Left renal pelvis (tissue), 4 donors: Measurements from ENCODE around the gene RNF10. TPM values are rescaled to one million over a fixed set of nuclear protein-coding genes. Genes with fewer than 3 reads are reported as not detected.
"Not testable (repeated sequence)": the region's sequence is repeated elsewhere in the genome, so short reads cannot be mapped to it uniquely, and the experiment has no call there.

Experiments
- DNase-seq, 4 donors: peaks; one replicate each; pipeline ENCODE4 v3.0.0-alpha.2; 2013; ENCODE audit warnings: low read depth in 4 of 4, low spot score in 3 of 4
- polyA plus RNA-seq, 4 donors: library from polyadenylated mRNA; unstranded; fragments of 120-200 nt; gene quantifications; one replicate each; pipeline ENCODE4 v1.2.1, GENCODE V29; 2013; ENCODE audit not compliant: insufficient read length in 4 of 4

RNF10 gene
- polyA plus RNA-seq, 4 donors: 167 to 293 (median 198) TPM

DNA sequence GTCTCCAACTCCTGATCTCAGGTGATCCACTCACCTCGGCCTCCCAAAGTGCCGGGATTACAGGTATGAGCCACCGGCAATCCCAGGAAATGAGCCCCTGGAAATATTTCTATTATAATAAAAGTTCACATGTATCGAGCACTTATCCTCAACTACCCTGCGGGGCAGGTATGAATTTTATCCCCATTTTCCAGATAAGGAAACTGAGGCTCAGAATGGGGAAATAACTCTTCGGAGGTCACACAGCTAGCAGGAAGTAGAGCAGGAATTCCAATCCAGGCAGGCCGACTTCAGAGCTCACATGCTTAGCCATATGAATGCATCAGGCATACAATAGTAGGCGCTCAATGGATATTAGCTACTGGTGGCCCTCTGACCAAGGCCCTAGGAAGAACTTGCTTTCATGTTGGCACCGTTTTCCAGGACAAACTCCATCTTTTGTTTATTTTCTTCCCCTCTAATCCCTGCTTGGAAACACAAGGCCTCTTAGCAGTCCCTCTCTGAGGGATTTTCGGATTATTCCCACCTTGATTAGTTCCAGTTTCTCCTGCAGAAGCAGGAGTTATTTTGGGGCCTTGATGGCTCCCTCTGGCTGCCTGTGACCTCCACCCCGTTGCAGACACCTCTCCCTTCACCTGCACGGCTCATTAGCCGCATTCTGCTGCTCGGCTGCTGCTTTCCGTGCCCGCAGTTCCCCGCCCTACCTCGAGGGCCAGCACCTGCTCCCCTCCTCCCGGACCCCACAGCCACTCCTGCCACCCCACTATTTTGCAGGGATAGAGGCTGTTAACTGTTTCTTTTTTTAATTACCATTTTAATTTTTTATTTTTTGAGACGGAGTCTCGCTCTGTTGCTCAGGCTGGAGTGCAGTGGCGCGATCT is 65.8 kb downstream of the RNF10 start:
- no peak for DNase-seq

DNA sequence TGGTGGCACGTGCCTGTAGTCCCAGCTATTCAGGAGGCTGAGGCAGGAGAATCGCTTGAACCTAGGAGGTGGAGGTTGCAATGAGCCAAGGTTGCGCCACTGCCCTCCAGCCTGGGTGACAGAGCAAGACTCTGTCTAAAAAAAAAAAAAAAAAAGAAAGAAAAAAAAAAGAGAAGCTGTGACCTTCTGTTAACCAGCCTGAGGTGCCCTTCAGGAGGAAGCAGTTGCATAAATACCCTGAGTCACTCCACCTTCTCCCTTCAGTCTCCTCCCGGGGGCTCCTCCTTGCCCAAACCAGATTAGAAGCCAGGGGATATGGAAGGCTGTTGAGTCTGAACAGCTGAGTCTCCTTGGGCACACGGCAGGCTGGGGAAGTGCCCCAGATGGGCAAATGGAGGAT is 68.3 kb downstream of the RNF10 start:
- DNase-seq: not testable (repeated sequence)

DNA sequence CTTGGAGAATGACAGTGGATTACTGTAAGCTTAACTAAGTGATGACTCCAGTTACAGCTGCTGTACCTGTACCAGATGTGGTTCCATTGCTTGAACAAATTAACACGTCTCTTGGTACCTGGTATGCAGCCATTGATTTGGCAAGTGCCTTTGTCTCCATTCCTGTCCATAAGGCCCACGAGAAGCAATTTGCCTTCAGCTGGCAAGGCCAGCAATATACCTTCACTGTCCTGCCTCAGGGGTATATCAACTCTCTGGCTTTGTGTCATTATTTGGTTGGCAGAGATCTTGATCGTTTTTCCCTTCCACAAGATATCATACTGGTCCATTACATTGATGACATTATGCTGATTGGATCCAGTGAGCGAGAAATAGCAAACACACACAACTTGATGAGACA is 76.4 kb downstream of the RNF10 start:
- no peak for DNase-seq

DNA sequence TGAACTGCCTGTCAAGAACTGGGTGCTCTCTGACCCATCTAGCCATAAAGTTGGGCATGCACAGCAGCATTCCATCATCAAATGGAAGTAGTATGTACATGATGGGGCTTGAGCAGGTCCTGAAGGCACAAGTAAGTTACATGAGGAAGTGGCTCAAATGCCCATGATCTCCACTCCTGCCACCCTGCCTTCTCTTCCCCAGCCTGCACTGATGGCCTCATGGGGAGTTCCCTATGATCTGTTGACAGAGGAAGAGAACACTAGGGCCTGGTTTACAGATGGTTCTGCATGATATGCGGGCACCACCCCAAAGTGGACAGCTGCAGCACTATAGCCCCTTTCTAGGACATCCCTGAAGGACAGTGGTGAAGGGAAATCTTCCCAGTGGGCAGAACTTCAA is 77.4 kb downstream of the RNF10 start:
- DNase-seq: not testable (repeated sequence)

DNA sequence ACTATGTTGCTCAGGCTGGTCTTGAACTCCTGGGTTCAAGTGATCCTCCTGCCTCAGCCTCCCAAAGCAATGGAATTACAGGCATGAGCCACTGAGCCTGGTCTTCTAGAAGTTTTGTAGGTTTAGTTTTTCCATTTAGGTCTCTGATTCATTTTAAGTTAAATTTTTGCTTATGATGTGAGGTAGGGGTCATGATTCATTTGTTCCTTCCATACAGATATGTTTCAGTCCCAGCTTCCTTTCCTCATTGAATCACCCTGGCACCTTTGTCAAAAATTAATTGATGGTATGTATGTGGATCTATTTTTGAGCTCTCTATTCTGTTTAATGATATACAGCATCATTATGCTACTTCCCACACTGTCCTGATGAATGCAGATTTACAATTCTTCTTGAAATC is 80.7 kb downstream of the RNF10 start:
- DNase-seq: no peak

DNA sequence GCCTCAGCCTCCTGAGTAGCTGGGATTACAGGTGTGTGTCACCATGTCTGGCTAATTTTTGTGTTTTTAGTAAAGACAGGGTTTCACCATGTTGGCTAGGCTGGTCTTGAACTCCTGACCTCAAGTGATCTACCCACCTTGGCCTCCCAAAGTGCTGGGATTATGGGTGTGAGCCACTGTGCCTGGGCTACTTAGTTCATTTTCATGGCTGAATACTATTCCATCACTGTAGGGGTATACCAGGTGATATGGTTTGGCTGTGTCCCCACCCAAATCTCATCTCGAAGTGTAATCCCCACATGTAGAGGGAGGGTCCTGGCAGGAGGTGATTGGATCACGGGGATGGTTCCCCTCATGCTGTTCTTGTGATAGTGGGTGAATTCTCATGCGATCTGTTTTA is 83.0 kb downstream of the RNF10 start:
- not testable (repeated sequence) for DNase-seq

DNA sequence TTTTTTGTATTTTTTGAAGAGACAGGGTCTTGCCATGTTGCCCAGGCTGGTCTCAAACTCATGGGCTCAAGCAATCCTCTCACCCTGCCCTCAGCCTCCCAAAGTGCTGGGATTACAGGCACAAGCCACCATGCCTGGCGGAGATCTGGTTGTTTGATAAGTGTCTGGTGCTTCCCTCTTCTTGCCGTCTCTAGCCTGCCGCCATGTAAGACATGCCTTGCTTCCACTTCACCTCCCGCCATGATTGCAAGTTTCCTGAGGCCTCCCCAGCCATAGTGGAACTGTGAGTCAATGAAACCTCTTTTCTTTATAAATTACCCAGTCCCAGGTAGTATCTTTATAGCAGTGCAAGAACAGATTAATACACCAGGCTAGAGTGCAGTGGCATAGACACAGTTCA is 83.6 kb downstream of the RNF10 start:
- not testable (repeated sequence) for DNase-seq

DNA sequence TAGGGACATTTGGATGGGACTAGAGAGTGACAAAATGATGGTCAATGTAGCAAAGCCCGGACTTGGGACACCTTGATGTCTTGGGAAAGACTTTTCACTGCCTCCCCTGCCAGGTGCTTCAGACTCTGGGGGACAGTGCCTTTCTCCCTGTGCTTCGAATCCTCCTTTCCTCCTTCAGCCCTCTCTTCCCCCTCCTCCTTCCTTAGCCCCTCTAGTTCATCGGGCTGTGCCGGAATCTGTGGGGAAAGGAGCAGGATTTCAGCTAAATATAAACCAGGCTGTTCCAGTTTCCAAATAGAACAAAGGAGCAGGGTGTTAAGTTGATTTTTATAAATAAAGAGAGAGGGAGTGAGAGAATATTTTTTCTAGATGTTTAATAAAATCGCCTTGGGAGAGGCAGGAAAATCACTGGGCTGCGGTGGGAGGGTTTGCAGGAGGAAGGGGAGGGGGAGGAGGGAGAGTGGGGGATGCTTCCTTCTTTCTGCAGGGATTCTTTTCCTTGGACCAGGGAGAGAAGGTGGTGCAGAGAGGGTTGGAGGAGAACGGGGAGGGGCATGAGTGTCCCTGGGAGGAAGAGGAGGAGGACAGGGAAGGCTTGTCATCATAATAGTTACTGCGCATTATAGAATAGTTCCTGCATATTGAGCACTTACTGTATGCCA is 84.9 kb downstream of the RNF10 start:
- no peak for DNase-seq

DNA sequence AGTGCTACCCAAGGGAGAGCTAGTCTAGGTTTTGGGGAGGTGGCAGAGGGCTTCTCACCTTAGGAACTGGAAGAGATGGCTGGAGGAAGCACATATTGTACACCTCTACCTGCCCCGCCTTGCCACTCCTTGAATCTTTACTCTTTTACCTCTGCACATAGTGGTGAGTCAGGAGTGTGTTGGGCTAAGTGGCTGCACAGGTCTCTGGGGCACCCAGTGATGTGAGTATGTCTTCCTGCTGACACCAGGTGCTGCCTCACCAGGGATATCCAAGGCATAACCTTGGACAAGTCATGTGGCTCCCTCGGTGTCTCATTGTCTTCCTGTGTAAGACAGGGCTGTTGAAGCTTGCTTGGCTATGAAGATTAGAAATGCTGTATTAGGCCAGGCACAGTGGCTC is 86.5 kb downstream of the RNF10 start:
- DNase-seq: no peak

DNA sequence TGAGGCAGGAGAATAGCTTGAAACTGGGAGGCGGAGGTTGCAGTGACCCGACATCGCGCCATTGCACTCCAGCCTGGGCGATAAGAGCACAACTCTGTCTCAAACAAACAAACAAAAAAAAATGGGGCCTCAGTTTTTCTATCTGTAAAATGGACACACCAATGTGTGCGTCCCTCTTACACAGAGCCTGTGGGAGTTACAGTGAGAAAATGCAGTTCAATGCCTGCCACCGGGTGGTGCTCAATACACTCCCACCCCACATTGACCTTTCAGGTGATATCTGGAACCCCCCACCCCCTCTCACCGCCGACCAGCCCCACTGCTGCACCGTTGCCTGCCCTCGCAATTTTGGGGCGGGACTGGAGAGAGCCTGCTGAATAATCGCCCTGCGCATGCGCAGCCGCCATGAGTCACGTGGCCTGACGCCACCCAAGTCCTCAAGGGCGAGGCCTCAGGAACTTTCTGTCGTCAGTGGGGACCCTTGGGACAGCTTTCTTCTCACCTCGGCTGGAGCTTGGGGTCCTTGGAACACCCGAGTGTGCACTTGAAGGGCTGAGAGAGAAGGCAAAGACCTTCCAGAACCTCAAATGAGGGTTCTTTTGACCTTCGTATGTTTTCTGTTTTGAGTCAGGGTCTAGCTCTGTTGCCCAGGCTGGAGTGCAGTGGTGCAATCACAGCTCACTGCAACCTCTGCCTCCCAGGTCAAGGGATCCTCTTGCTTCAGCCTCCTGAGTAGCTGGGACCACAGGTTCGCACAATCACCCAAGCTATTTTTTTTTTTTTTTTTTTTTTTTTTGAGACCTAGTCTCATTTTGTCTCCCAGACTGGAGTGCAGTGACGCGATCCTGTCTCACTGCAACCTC is 91.6 kb downstream of the RNF10 start:
- no peak for DNase-seq

Other genes starting within 250 kb of the RNF10 start
- not detected for gene RNU4-2, start 242.5 kb upstream of the RNF10 start, polyA plus RNA-seq
- gene RNU4-1, start 241.1 kb upstream of the RNF10 start, polyA plus RNA-seq: not detected
- gene SIRT4, start 232.0 kb upstream of the RNF10 start, polyA plus RNA-seq: 1 to 10 TPM; 3.3 to 4.6 (median 4.1) TPM
- under 1 TPM in 3 of 4 donors, not detected in 1; 0.33 to 0.59 (median 0.46) TPM for gene PLA2G1B, start 206.6 kb upstream of the RNF10 start, polyA plus RNA-seq
- gene MSI1, start 165.2 kb upstream of the RNF10 start, polyA plus RNA-seq: 10 to 100 TPM in 3 of 4 donors, 1 to 10 TPM in 1; 8.9 to 30.0 (median 22.9) TPM
- 100 to 1,000 TPM; 177 to 336 (median 300) TPM for gene COX6A1, start 96.2 kb upstream of the RNF10 start, polyA plus RNA-seq
- 10 to 100 TPM; 28.0 to 48.6 (median 41.9) TPM for gene TRIAP1, start 88.0 kb upstream of the RNF10 start, polyA plus RNA-seq
- 10 to 100 TPM; 23.5 to 36.0 (median 35.3) TPM for gene GATC, start 87.9 kb upstream of the RNF10 start, polyA plus RNA-seq
- 100 to 1,000 TPM; 165 to 255 (median 212) TPM for gene SRSF9, start 64.6 kb upstream of the RNF10 start, polyA plus RNA-seq
- gene DYNLL1, start 38.2 kb upstream of the RNF10 start, polyA plus RNA-seq: 100 to 1,000 TPM; 450 to 544 (median 503) TPM
- gene COQ5, start 5.2 kb upstream of the RNF10 start, polyA plus RNA-seq: 10 to 100 TPM; 34.8 to 70.0 (median 64.7) TPM
- gene POP5, start 47.0 kb downstream of the RNF10 start, polyA plus RNA-seq: 10 to 100 TPM; 32.9 to 57.6 (median 45.6) TPM
- gene CABP1, start 106.3 kb downstream of the RNF10 start, polyA plus RNA-seq: 1 to 10 TPM; 2.3 to 6.6 (median 4.9) TPM
- 100 to 1,000 TPM; 119 to 199 (median 153) TPM for gene MLEC, start 152.8 kb downstream of the RNF10 start, polyA plus RNA-seq
- 10 to 100 TPM; 35.3 to 73.6 (median 68.8) TPM for gene UNC119B, start 176.1 kb downstream of the RNF10 start, polyA plus RNA-seq
- gene ACADS, start 191.5 kb downstream of the RNF10 start, polyA plus RNA-seq: 10 to 100 TPM in 3 of 4 donors, 1 to 10 TPM in 1; 7.1 to 25.5 (median 15.8) TPM